ENCODE measurements around the gene SLC35A4.
A peak's percentile ranks its signal among the peaks of the same experiment; 100 is the strongest.

Gene SLC35A4

DNA sequence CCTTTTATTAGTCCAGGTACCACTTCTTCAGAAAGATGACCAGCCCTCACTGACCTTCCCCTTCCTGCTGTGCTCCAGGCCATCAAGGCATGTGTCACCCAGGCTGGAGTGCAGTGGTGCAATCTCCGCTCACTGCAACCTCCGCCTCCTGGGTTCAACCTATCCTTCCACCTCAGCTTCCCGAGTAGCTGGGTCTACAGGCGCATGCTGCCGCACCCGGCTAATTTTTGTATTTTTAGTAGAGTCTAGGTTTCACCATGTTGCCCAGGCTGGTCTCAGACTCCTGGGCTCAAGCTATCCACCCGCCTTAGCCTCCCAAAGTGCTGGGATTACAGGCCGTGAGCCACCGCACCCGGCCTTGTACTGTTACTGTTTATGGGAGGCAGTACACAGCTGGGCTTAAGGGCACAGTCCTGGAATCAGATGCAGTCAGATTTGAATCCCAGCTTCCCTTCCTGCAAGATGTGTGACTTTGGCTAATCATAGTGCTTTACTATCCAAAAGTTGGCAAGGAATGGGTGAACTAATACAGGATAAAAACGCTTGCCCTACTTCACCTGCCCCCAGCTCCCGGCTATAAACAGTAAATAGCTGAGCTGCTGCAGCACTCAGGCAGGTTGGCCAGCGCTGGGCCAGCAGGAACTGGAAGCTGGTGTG, 17.6 kb upstream of the SLC35A4 start:
- Histone ChIP-seq H3K27ac (ENCODE audit: insufficient read depth in 1 of 2, low read depth in 1 of 2, low read length in 2 of 2, poor library complexity in 1 of 2, severe bottlenecking in 2 of 2) (peak overlapping the region; percentile 42 to 83), H3K9me3 (ENCODE audit: control extremely low read depth in 1 of 5, control insufficient read depth in 4 of 5, insufficient read depth in 2 of 5, low read depth in 1 of 5, low read length in 4 of 5) (no peaks in the 10 kb centered on the region), H3K27me3 (replicated peaks in 2 of 5; ENCODE audit: control insufficient read depth in 4 of 5, insufficient read depth in 5 of 5, low read length in 4 of 5) (no peaks in the 10 kb centered on the region), H3K4me3 (ENCODE audit: control insufficient read depth in 1 of 7, extremely low read depth in 1 of 7, insufficient read depth in 4 of 7, low read depth in 2 of 7, low read length in 6 of 7) (peak overlapping the region in 6 of 7 experiments; percentile 21 to 88 (median 68)), H3K36me3 (ENCODE audit: control insufficient read depth in 4 of 4, insufficient read depth in 4 of 4, low read length in 3 of 4) (peaks cover 23 to 52% (median 34%) of the 10 kb centered on the region in 4 experiments), H3K4me1 (ENCODE audit: control extremely low read depth in 1 of 4, control insufficient read depth in 4 of 4, insufficient read depth in 4 of 4, low read length in 3 of 4) (peaks cover 8 to 34% (median 27%) of the 10 kb centered on the region in 4 experiments)
- WGBS (ENCODE audit: insufficient coverage), result 68% methylated on average over 11 of the region's 13 CpGs
- peak in 1 of 3 donors; percentile 10 for DNase-seq
- POLR2A ChIA-PET, result interaction anchor here (0.6 to 2.7 kb wide), 8 partner anchors 10 to 1104 kb away, joined by 3 to 13 read pairs (median 4); partner anchors contain the start of genes ANKHD1, FCHSD1, IK and NDUFA2
- CTCF ChIA-PET, result interaction anchor here (0.8 to 5.2 kb wide), 18 partner anchors 9 to 191 kb away, joined by 3 to 69 read pairs (median 6); partner anchors contain the start of genes APBB3, CD14, HARS1 and HARS2

DNA sequence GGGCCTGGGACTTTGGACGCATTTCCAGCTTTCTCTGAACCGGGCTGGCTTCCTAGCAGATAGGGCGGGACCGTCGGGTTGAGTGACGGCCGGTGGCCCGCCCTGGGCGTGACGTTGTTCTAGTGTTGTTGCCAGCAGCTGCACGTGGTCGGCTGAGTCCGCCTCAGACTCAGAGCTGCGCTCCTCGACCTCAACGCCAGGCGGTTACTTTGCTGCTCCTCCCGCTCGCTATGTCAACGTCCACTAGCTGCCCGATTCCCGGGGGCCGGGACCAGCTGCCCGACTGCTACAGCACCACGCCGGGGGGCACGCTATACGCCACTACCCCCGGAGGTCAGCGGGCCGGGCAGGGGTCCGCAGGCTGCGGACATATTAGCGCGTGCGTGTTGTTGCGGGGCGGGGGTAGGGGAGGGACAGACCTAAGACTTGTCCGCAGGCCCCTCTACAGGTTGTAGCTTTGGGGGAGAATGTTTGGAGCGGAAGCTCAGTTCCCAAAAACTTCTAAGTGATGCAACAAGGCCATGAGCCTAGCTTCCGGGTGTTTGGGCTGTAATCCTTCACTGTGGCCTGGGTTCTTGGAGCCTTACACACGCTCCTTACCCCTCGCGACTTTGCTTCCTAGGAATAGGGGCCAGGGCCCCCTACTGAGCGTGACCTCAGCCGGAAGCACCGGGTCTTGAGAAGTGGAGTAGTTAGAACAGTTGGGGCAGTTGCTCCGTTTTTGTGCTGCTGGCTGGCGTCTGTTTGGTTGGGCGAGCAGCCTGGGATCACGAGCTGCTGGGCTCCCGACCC, 16.9 kb upstream of the SLC35A4 start, which contains the start of gene EIF4EBP3:
Gene EIF4EBP3 (plus strand): TSS at position 155 of the 792 bp plus-strand sequence. CDS start 76 bp downstream, at position 231.
- 2% methylated on average over 50 of the region's 52 CpGs for WGBS (ENCODE audit: insufficient coverage)
- DNase-seq, result peak; percentile 89 to 95 (median 94)
- Histone ChIP-seq H3K27ac (ENCODE audit: insufficient read depth in 1 of 2, low read depth in 1 of 2, low read length in 2 of 2, poor library complexity in 1 of 2, severe bottlenecking in 2 of 2) (peak within 1 kb of the TSS; percentile 42 to 83), H3K36me3 (ENCODE audit: control insufficient read depth in 4 of 4, insufficient read depth in 4 of 4, low read length in 3 of 4) (peaks cover 20 to 52% (median 32%) of the 10 kb centered on the region in 4 experiments), H3K9me3 (ENCODE audit: control extremely low read depth in 1 of 5, control insufficient read depth in 4 of 5, insufficient read depth in 2 of 5, low read depth in 1 of 5, low read length in 4 of 5) (no peaks in the 10 kb centered on the region), H3K27me3 (replicated peaks in 2 of 5; ENCODE audit: control insufficient read depth in 4 of 5, insufficient read depth in 5 of 5, low read length in 4 of 5) (no peaks in the 10 kb centered on the region), H3K4me3 (ENCODE audit: control insufficient read depth in 1 of 7, extremely low read depth in 1 of 7, insufficient read depth in 4 of 7, low read depth in 2 of 7, low read length in 6 of 7) (peak within 1 kb of the TSS; percentile 16 to 88 (median 62)), H3K4me1 (ENCODE audit: control extremely low read depth in 1 of 4, control insufficient read depth in 4 of 4, insufficient read depth in 4 of 4, low read length in 3 of 4) (peaks cover 8 to 34% (median 27%) of the 10 kb centered on the region in 4 experiments)
- ChIA-PET POLR2A (interaction anchor here (0.6 to 2.7 kb wide), 10 partner anchors 10 to 1103 kb away, joined by 3 to 13 read pairs (median 4); partner anchors contain the start of genes ANKHD1, FCHSD1, IK and NDUFA2), CTCF (interaction anchor here (0.8 to 5.2 kb wide), 22 partner anchors 8 to 192 kb away, joined by 3 to 69 read pairs (median 5); partner anchors contain the start of genes APBB3, CD14, HARS1 and HARS2)

DNA sequence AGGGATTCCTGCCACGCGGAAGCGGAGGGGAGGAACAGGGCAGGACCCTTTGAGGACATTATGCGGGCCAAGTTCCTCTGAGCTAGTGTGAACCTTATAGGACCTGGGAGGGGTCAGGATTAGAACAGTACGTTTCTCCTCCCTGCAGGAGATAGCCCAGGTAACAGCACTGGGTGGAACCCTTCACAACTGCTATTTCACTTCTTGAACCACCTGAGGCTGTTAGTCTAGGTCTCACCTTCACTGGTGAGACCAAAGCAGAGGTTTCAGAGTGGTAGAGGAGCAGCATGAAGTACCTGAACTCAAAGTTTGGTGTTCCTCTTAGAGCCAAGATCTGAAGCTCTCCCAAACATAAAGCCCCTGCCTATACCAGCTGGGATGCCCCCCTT, 16.3 kb upstream of the SLC35A4 start:
- DNase-seq, result no peak
- H3K36me3 ChIP-seq (ENCODE audit: control insufficient read depth in 4 of 4, insufficient read depth in 4 of 4, low read length in 3 of 4), result peaks cover 22 to 53% (median 30%) of the 10 kb centered on the region in 4 experiments
- peak overlapping the region in 6 of 7 experiments; percentile 28 to 88 (median 68) for H3K4me3 ChIP-seq (ENCODE audit: control insufficient read depth in 1 of 7, extremely low read depth in 1 of 7, insufficient read depth in 4 of 7, low read depth in 2 of 7, low read length in 6 of 7)
- peak overlapping the region; percentile 42 to 83 for H3K27ac ChIP-seq (ENCODE audit: insufficient read depth in 1 of 2, low read depth in 1 of 2, low read length in 2 of 2, poor library complexity in 1 of 2, severe bottlenecking in 2 of 2)
- ChIA-PET CTCF (interaction anchor here (0.8 to 5.2 kb wide), 15 partner anchors 9 to 143 kb away, joined by 3 to 69 read pairs (median 6); partner anchors contain the start of genes APBB3, CD14, HARS1 and HARS2), POLR2A (interaction anchor here (0.7 to 2.7 kb wide), 4 partner anchors 9 to 99 kb away, joined by 3 to 13 read pairs (median 4); partner anchors contain the start of genes IK, NDUFA2, SRA1 and TMCO6)
- H3K9me3 ChIP-seq (ENCODE audit: control extremely low read depth in 1 of 5, control insufficient read depth in 4 of 5, insufficient read depth in 2 of 5, low read depth in 1 of 5, low read length in 4 of 5), result no peaks in the 10 kb centered on the region
- H3K4me1 ChIP-seq (ENCODE audit: control extremely low read depth in 1 of 4, control insufficient read depth in 4 of 4, insufficient read depth in 4 of 4, low read length in 3 of 4), result peaks cover 9 to 34% (median 27%) of the 10 kb centered on the region in 4 experiments
- H3K27me3 ChIP-seq (replicated peaks in 2 of 5; ENCODE audit: control insufficient read depth in 4 of 5, insufficient read depth in 5 of 5, low read length in 4 of 5), result no peaks in the 10 kb centered on the region
- 7% methylated on average over 5 of the region's 5 CpGs for WGBS (ENCODE audit: insufficient coverage)

DNA sequence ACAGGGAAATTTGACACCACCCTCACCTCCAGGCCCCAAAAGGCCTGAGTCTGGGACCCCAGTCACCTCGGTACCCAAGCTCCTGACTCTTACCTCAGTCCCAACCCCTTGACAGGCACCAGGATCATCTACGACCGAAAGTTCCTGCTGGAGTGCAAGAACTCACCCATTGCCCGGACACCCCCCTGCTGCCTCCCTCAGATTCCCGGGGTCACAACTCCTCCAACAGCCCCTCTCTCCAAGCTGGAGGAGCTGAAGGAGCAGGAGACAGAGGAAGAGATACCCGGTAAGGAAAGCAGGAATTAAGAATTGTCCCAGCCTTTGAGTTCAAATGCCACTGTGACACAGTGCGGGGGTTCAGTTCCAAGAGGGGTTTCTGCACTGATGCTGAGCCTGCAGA, 15.8 kb upstream of the SLC35A4 start:
- WGBS (ENCODE audit: insufficient coverage), result 100% methylated on average over 5 of the region's 7 CpGs
- peak overlapping the region in 3 of 7 experiments; percentile 62 to 79 (median 74) for H3K4me3 ChIP-seq (ENCODE audit: control insufficient read depth in 1 of 7, extremely low read depth in 1 of 7, insufficient read depth in 4 of 7, low read depth in 2 of 7, low read length in 6 of 7)
- DNase-seq, result no peak
- peaks cover 21 to 55% (median 28%) of the 10 kb centered on the region in 4 experiments for H3K36me3 ChIP-seq (ENCODE audit: control insufficient read depth in 4 of 4, insufficient read depth in 4 of 4, low read length in 3 of 4)
- H3K27me3 ChIP-seq (replicated peaks in 2 of 5; ENCODE audit: control insufficient read depth in 4 of 5, insufficient read depth in 5 of 5, low read length in 4 of 5), result no peaks in the 10 kb centered on the region
- ChIA-PET POLR2A (interaction anchor here (0.9 to 2.7 kb wide), 2 partner anchors 9 to 98 kb away, joined by 3 to 13 read pairs; partner anchors contain the start of genes IK, NDUFA2 and SRA1), CTCF (interaction anchor here (0.5 to 5.2 kb wide), 11 partner anchors 9 to 171 kb away, joined by 3 to 69 read pairs (median 13); partner anchors contain the start of genes APBB3, CD14, HARS1 and HARS2)
- no peaks in the 10 kb centered on the region for H3K9me3 ChIP-seq (ENCODE audit: control extremely low read depth in 1 of 5, control insufficient read depth in 4 of 5, insufficient read depth in 2 of 5, low read depth in 1 of 5, low read length in 4 of 5)
- H3K4me1 ChIP-seq (ENCODE audit: control extremely low read depth in 1 of 4, control insufficient read depth in 4 of 4, insufficient read depth in 4 of 4, low read length in 3 of 4), result peaks cover 11 to 34% (median 27%) of the 10 kb centered on the region in 4 experiments
- H3K27ac ChIP-seq (ENCODE audit: insufficient read depth in 1 of 2, low read depth in 1 of 2, low read length in 2 of 2, poor library complexity in 1 of 2, severe bottlenecking in 2 of 2), result peak overlapping the region; percentile 42 to 83

DNA sequence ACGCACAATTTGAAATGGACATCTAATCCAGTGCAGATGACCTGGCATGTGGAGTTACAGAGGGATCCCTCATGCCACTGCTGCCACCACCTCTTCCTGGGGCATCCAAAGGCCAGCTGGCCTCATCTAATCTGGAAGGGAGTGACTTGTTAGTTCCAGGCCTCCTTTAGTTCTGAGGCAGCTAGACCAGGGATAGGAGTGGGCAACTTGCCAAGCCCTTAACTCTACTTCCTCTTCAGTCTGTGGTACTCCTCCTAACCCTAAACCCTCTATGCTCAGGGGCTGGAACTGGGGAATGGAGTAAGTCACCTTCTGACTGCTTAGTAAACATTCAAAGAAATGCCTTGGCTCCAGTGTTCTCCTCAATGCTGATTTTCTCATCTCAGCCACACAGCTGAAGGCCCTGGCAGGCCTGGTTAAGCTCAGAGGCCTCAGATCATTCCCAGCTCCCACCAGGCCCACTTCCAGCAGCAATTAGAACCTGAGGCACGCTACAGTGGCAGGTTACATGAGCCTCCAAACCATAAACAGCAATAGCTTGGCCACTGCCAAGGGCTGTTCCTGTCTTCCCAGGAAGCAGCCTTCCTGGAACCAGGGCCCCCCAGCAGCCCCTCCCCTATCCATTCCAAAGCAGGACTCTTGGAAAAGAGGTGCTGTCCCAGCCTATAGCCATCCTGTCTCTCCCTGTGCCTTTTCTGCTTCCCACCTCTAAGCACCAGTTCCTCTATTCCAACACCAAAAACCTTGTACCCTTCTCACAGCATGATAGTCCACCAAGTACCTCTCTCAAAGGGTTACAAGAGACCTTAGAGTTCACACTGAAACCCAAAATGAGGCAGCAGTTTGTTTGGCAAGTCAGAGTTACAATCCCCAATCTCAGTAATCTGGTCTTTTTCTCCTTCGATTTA, 15.1 kb upstream of the SLC35A4 start:
- Histone ChIP-seq H3K27me3 (replicated peaks in 2 of 5; ENCODE audit: control insufficient read depth in 4 of 5, insufficient read depth in 5 of 5, low read length in 4 of 5) (no peaks in the 10 kb centered on the region), H3K4me1 (ENCODE audit: control extremely low read depth in 1 of 4, control insufficient read depth in 4 of 4, insufficient read depth in 4 of 4, low read length in 3 of 4) (peaks cover 11 to 36% (median 27%) of the 10 kb centered on the region in 4 experiments), H3K9me3 (ENCODE audit: control extremely low read depth in 1 of 5, control insufficient read depth in 4 of 5, insufficient read depth in 2 of 5, low read depth in 1 of 5, low read length in 4 of 5) (no peaks in the 10 kb centered on the region), H3K36me3 (ENCODE audit: control insufficient read depth in 4 of 4, insufficient read depth in 4 of 4, low read length in 3 of 4) (peaks cover 20 to 52% (median 24%) of the 10 kb centered on the region in 4 experiments), H3K27ac (ENCODE audit: insufficient read depth in 1 of 2, low read depth in 1 of 2, low read length in 2 of 2, poor library complexity in 1 of 2, severe bottlenecking in 2 of 2) (peak overlapping the region in 1 of 2 experiments; percentile 36), H3K4me3 (ENCODE audit: control insufficient read depth in 1 of 7, extremely low read depth in 1 of 7, insufficient read depth in 4 of 7, low read depth in 2 of 7, low read length in 6 of 7) (no peak overlapping the region)
- ChIA-PET POLR2A (interaction anchor here (0.6 to 2.7 kb wide), 2 partner anchors 98 to 330 kb away, joined by 3 to 13 read pairs; partner anchors contain the start of genes IK and NDUFA2), CTCF (interaction anchor here (0.5 to 5.2 kb wide), 8 partner anchors 8 to 170 kb away, joined by 3 to 69 read pairs (median 14); partner anchors contain the start of genes CD14, HARS1, HARS2 and IK)
- peak; percentile 54 to 79 (median 78) for DNase-seq
- WGBS (ENCODE audit: insufficient coverage), result 78% methylated on average over 1 of the region's 3 CpGs
